Stomach (tissue), 4 donors: ENCODE data around the gene CCDC116.

ENCODE experiments used
- CTCF ChIP-seq, 7 experiments: fragments of 450-650 bp in 4 of 7; fragments of 200-600 bp in 3 of 7; sonication (generic) in 3 of 7; IDR thresholded peaks; one replicate each; pipeline ENCODE4 v1.5.1; 2016 to 2019; ENCODE audit warnings: antibody characterized with exemption in 7 of 7, control low read depth in 2 of 7, mild to moderate bottlenecking in 1 of 7
- EP300 ChIP-seq: sonication (generic); formaldehyde crosslinking; IDR thresholded peaks from one replicate; pipeline ENCODE4 v1.6.1; 2017; ENCODE audit warnings: antibody characterized with exemption
- POLR2A ChIP-seq, 4 donors: fragments of 450-650 bp; IDR thresholded peaks; one replicate each; pipeline ENCODE4 v1.6.1; 2016; ENCODE audit warnings: antibody characterized with exemption in 4 of 4, control low read depth in 2 of 4, mild to moderate bottlenecking in 1 of 4, moderate library complexity in 1 of 4
- POLR2AphosphoS5 ChIP-seq, 3 donors: sonication (generic); formaldehyde crosslinking; IDR thresholded peaks; one replicate each; pipeline ENCODE4 v1.6.1; 2016; ENCODE audit warnings: antibody characterized with exemption in 3 of 3

GRCh38 chr22:21666786-21667185 lies 34.2 kb downstream of the CCDC116 start:
- no peak for TF ChIP-seq CTCF (IDR thresholded peaks at IDR 0.05)
- TF ChIP-seq POLR2A (IDR thresholded peaks at IDR 0.05), result no peak
- TF ChIP-seq POLR2AphosphoS5 (IDR thresholded peaks at IDR 0.05), result no peak
- TF ChIP-seq EP300, result no peak
